H1 (cell line): ENCODE measurements around the gene POPDC2. TPM values are rescaled to one million over a fixed set of nuclear protein-coding genes. Genes with fewer than 3 reads are reported as not detected.

Experiments
- CTCF ChIA-PET: fragments of 300-600 bp; sonication (Branson Sonifier 250); formaldehyde crosslinking; loops from one replicate; lab custom pipeline; 2021; ENCODE audit not compliant: partially characterized antibody; lab: Charles Lee
- POLR2A ChIA-PET: fragments of 300-600 bp; sonication (Branson Sonifier 250); formaldehyde crosslinking; loops from one replicate; lab custom pipeline; 2021; ENCODE audit warnings: inconsistent platforms; ENCODE audit not compliant: partially characterized antibody; lab: Charles Lee
- DNase-seq, 2 experiments: peaks; one replicate each; pipeline versions ENCODE4 v3.0.0 to v3.0.0-alpha.2; 2010 to 2022; ENCODE audit warnings: low spot score in 2 of 2, low read depth in 1 of 2, mixed read lengths in 1 of 2
- FAIRE-seq: peaks from 2 replicates; lab custom pipeline; 2011; peaks lifted over from hg19 to GRCh38; lab: Jason Lieb, UNC
- H2AFZ ChIP-seq: 2 replicates; pipeline ENCODE4 v1.8.1; 2012; ENCODE audit warnings: low read length, inconsistent platforms
- H2AK5ac ChIP-seq: 2 replicates; pipeline ENCODE4 v1.6.1; 2013; ENCODE audit warnings: low read depth, low read length
- H2BK120ac ChIP-seq: replicated peaks from 2 replicates; pipeline ENCODE3; 2013; ENCODE audit warnings: low read depth, low read length, inconsistent platforms
- H2BK12ac ChIP-seq: 2 replicates; pipeline ENCODE4 v1.6.1; 2013; ENCODE audit warnings: low read depth, low read length
- H2BK15ac ChIP-seq: 2 replicates; pipeline ENCODE4 v1.6.1; 2013; ENCODE audit warnings: low read length
- H2BK20ac ChIP-seq: 2 replicates; pipeline ENCODE4 v1.6.1; 2013; ENCODE audit warnings: low read length
- H2BK5ac ChIP-seq: 2 replicates; pipeline ENCODE4 v1.6.1; 2013; ENCODE audit warnings: low read depth, low read length
- H3K14ac ChIP-seq: 2 replicates; pipeline ENCODE4 v1.6.1; 2013; ENCODE audit warnings: inconsistent platforms; ENCODE audit not compliant: insufficient read length
- H3K18ac ChIP-seq: 2 replicates; pipeline ENCODE4 v1.6.1; 2013; ENCODE audit warnings: low read length; ENCODE audit errors: extremely low read depth
- H3K23ac ChIP-seq: 2 replicates; pipeline ENCODE4 v1.6.1; 2013; ENCODE audit warnings: inconsistent platforms; ENCODE audit not compliant: insufficient read length
- H3K23me2 ChIP-seq: 2 replicates; pipeline ENCODE4 v1.6.1; 2013; ENCODE audit warnings: low read depth, low read length
- H3K27ac ChIP-seq: 2 replicates; pipeline ENCODE4 v1.6.1; 2011; ENCODE audit warnings: low read depth, low read length, inconsistent platforms
- H3K27me3 ChIP-seq, 4 experiments: replicated peaks in 1 of 4; 1 replicate in 1 of 4; 2 replicates in 3 of 4; pipeline versions ENCODE4 v1.6.1 to v1.8.1; 2011 to 2013; ENCODE audit warnings: low read length in 3 of 4, mild to moderate bottlenecking in 3 of 4, inconsistent platforms in 2 of 4, mixed read lengths in 2 of 4, moderate library complexity in 1 of 4; ENCODE audit not compliant: control insufficient read depth in 3 of 4, insufficient read depth in 3 of 4; ENCODE audit errors: extremely low read depth in 1 of 4
- H3K36me3 ChIP-seq, 4 experiments: 2 replicates each; pipeline versions ENCODE4 v1.6.1 to v1.8.1; 2011 to 2013; ENCODE audit warnings: mild to moderate bottlenecking in 4 of 4, low read length in 3 of 4, moderate library complexity in 2 of 4, control low read depth in 1 of 4, inconsistent platforms in 1 of 4; ENCODE audit not compliant: insufficient read depth in 4 of 4, control insufficient read depth in 2 of 4
- H3K4ac ChIP-seq: replicated peaks from 2 replicates; pipeline ENCODE3; 2013; ENCODE audit warnings: low read length, low read depth, mixed read lengths, inconsistent platforms; ENCODE audit not compliant: insufficient read length
- H3K4me1 ChIP-seq, 4 experiments: replicated peaks in 1 of 4; 1 replicate in 1 of 4; 2 replicates in 3 of 4; pipeline versions ENCODE4 v1.6.1 to v1.8.1; 2011 to 2013; ENCODE audit warnings: low read length in 3 of 4, inconsistent platforms in 2 of 4, mixed read lengths in 1 of 4; ENCODE audit not compliant: insufficient read depth in 4 of 4, control insufficient read depth in 3 of 4
- H3K4me2 ChIP-seq, 2 experiments: 2 replicates each; pipeline versions ENCODE4 v1.6.1 to v1.8.1; 2011 to 2013; ENCODE audit warnings: low read depth in 2 of 2, low read length in 2 of 2, control low read depth in 1 of 2, inconsistent platforms in 1 of 2, mild to moderate bottlenecking in 1 of 2; ENCODE audit not compliant: insufficient read depth in 1 of 2
- H3K4me3 ChIP-seq, 4 experiments: fragments of 200-600, 300-600 bp in 1 of 4; sonication (generic), shearing (Covaris generic), sonication (Bioruptor Twin) in 1 of 4; 2 replicates each; pipeline versions ENCODE4 v1.5.1 to v1.8.1; 2011 to 2016; ENCODE audit warnings: low read length in 4 of 4, low read depth in 3 of 4, control low read depth in 2 of 4, inconsistent platforms in 2 of 4, mild to moderate bottlenecking in 2 of 4, mixed read lengths in 1 of 4, moderate library complexity in 1 of 4; ENCODE audit not compliant: insufficient read depth in 2 of 4; ENCODE audit errors: extremely low read depth in 1 of 4
- H3K56ac ChIP-seq: replicated peaks from 2 replicates; pipeline ENCODE3; 2013; ENCODE audit warnings: low read depth, mild to moderate bottlenecking, mixed read lengths, low read length, inconsistent platforms; ENCODE audit not compliant: insufficient read length
- H3K79me1 ChIP-seq: 2 replicates; pipeline ENCODE4 v1.6.1; 2013; ENCODE audit warnings: low read depth, low read length, control low read depth
- H3K79me2 ChIP-seq, 2 experiments: 2 replicates each; pipeline versions ENCODE4 v1.6.1 to v1.8.1; 2012 to 2013; ENCODE audit warnings: low read length in 2 of 2, mild to moderate bottlenecking in 2 of 2, inconsistent platforms in 1 of 2; ENCODE audit not compliant: insufficient read depth in 2 of 2, control insufficient read depth in 1 of 2
- H3K9ac ChIP-seq, 4 experiments: replicated peaks in 1 of 4; 1 replicate in 1 of 4; 2 replicates in 3 of 4; pipeline versions ENCODE4 v1.6.1 to v1.8.1; 2011 to 2013; ENCODE audit warnings: low read depth in 3 of 4, low read length in 3 of 4, control low read depth in 2 of 4, mild to moderate bottlenecking in 2 of 4, moderate library complexity in 2 of 4, inconsistent platforms in 1 of 4; ENCODE audit errors: extremely low read depth in 1 of 4
- H3K9me3 ChIP-seq, 2 experiments: 2 replicates each; pipeline versions ENCODE4 v1.6.1 to v1.8.1; 2012 to 2013; ENCODE audit warnings: mild to moderate bottlenecking in 2 of 2, moderate library complexity in 2 of 2, control low read depth in 1 of 2, inconsistent platforms in 1 of 2, low read depth in 1 of 2, low read length in 1 of 2, mixed read lengths in 1 of 2; ENCODE audit not compliant: insufficient read depth in 2 of 2
- H4K20me1 ChIP-seq, 2 experiments: replicated peaks in 1 of 2; 2 replicates each; pipeline versions ENCODE3 to v1.8.1; 2011 to 2013; ENCODE audit warnings: inconsistent platforms in 2 of 2, low read length in 2 of 2, mild to moderate bottlenecking in 1 of 2; ENCODE audit not compliant: insufficient read depth in 2 of 2, control insufficient read depth in 1 of 2
- H4K5ac ChIP-seq: 2 replicates; pipeline ENCODE4 v1.6.1; 2013; ENCODE audit warnings: low read length, low read depth, mixed read lengths, inconsistent platforms; ENCODE audit not compliant: insufficient read length
- H4K8ac ChIP-seq: 2 replicates; pipeline ENCODE4 v1.8.0; 2013; ENCODE audit warnings: mild to moderate bottlenecking, moderate library complexity, low read length, inconsistent platforms; ENCODE audit not compliant: insufficient read depth; ENCODE audit errors: extremely low read depth
- H4K91ac ChIP-seq: replicated peaks from 2 replicates; pipeline ENCODE3; 2013; ENCODE audit warnings: low read length, mixed read lengths, inconsistent platforms; ENCODE audit not compliant: insufficient read length
- CBX8 ChIP-seq: fragments of 300-800, 300-1000 bp; sonication (generic); IDR thresholded peaks from 2 replicates; pipeline ENCODE4 v1.7.1; 2016; ENCODE audit warnings: low read depth, low read length, borderline replicate concordance
- CHD1 ChIP-seq: IDR thresholded peaks from 2 replicates; pipeline ENCODE4 v1.6.1; 2012; ENCODE audit warnings: low read depth, low read length, improper control_type of control experiment
- CREB1 ChIP-seq: IDR thresholded peaks from 2 replicates; pipeline ENCODE4 v1.6.1; 2012; ENCODE audit warnings: inconsistent platforms
- KDM1A ChIP-seq: fragments of 200-600, 300-600 bp; sonication (generic); IDR thresholded peaks from 2 replicates; pipeline ENCODE4 v1.7.1; 2016; ENCODE audit warnings: mild to moderate bottlenecking, low read length, borderline replicate concordance
- SIN3A ChIP-seq, 2 experiments: IDR thresholded peaks in 1 of 2; conservative IDR thresholded peaks in 1 of 2; 2 replicates each; pipeline ENCODE4 v1.6.1; 2011 to 2012; ENCODE audit warnings: low read length in 2 of 2, improper control_type of control experiment in 1 of 2, low read depth in 1 of 2, mild to moderate bottlenecking in 1 of 2
- TCF12 ChIP-seq: IDR thresholded peaks from 2 replicates; pipeline ENCODE4 v1.6.1; 2011; ENCODE audit warnings: low read depth, mild to moderate bottlenecking, low read length
- YY1 ChIP-seq: IDR thresholded peaks from 2 replicates; pipeline ENCODE4 v1.6.1; 2011; ENCODE audit warnings: low read depth, mild to moderate bottlenecking, low read length
- WGBS, 2 experiments: shearing (Covaris generic) in 1 of 2; methylation state at CpG; one replicate each; pipeline versions ENCODE4 v1.1.6 to v1.1.7; 2013 to 2015; ENCODE audit warnings: low lambda C conversion rate in 2 of 2, mixed read lengths in 2 of 2, inconsistent platforms in 1 of 2, low coverage in 1 of 2, missing lambda C conversion rate in 1 of 2; ENCODE audit not compliant: insufficient replicate concordance in 2 of 2, insufficient coverage in 1 of 2, insufficient read length in 1 of 2; ENCODE audit errors: extremely low coverage in 1 of 2, missing lambda C conversion rate in 1 of 2; 5-methylcytosine and 5-hydroxymethylcytosine counted together
- polyA plus RNA-seq, 7 experiments: library from polyadenylated mRNA; depleted of rRNA in 3 of 7; stranded (reverse) in 5 of 7; unstranded in 2 of 7; fragments of >200 nt in 5 of 7; fragments of 200-250 nt in 2 of 7; gene quantifications; 1 replicate in 5 of 7; 2 replicates in 1 of 7; 4 replicates in 1 of 7; pipeline versions ENCODE4 v1.2.1 to v1.2.3, GENCODE V29; 2011 to 2013; ENCODE audit warnings: missing spikeins in 2 of 7, mixed read lengths in 2 of 7
- total RNA-seq: library from RNA; stranded (reverse); fragmentation: NEBNext Ultra II Directional; extraction: Animal tissue kit (Norgen Biotek cat#: 25700); gene quantifications from 2 replicates; pipeline ENCODE4 v1.2.1, GENCODE V29; 2021
- TF ChIP-seq, protein P1 (sequence below): IDR thresholded peaks from 2 replicates; pipeline ENCODE4 v1.6.1; 2011; ENCODE audit warnings: low read length, improper control_type of control experiment

Gene POPDC2
- total and polyA plus RNA-seq, 2 of the 8 experiments (the other 6 are each of a cell fraction or from before 2014, with no cell fraction given): 0.65 to 1.1 TPM

- H4K8ac ChIP-seq: no peak overlapping the region
- 92% methylated on average over 6 of the region's 6 CpGs; no CpG with 5 or more reads in 1 of the 2 experiments for WGBS, 2 experiments
- no peaks in the 10 kb centered on the region for H4K20me1 ChIP-seq
- H3K79me1 ChIP-seq: no peaks in the 10 kb centered on the region
- DNase-seq (no peak), FAIRE-seq (no peak)
- H3K23me2 ChIP-seq: no peaks in the 10 kb centered on the region; the same call in 1 of the 2 replicates
- H3K4ac ChIP-seq: no peak overlapping the region
- H3K36me3 ChIP-seq: no peaks in the 10 kb centered on the region
- H2BK20ac ChIP-seq: no peak overlapping the region
- H3K4me1 ChIP-seq: no peaks in the 10 kb centered on the region; a peak in 1 of 7 replicates
- no peaks in the 10 kb centered on the region for H3K27me3 ChIP-seq
- H2AFZ ChIP-seq: no peak overlapping the region
- no peak overlapping the region for H3K27ac ChIP-seq
- ChIA-PET POLR2A (interaction anchor here (1.4 kb wide), 1 partner anchor 9 kb away, joined by 3 read pairs; no protein-coding TSS in a partner anchor), CTCF (interaction anchor here (0.9 to 2.1 kb wide), 3 partner anchors 8 to 66 kb away, joined by 4 to 9 read pairs (median 4); no protein-coding TSS in a partner anchor)
- no peak overlapping the region for H3K14ac ChIP-seq
- H2AK5ac ChIP-seq: no peak overlapping the region
- no peak overlapping the region for H4K5ac ChIP-seq
- no peaks in the 10 kb centered on the region for H3K9me3 ChIP-seq
- H3K18ac ChIP-seq: no peak overlapping the region
- no peak overlapping the region for H2BK5ac ChIP-seq
- H4K91ac ChIP-seq: no peak overlapping the region
- no peak overlapping the region for H3K23ac ChIP-seq
- no peak overlapping the region for H2BK120ac ChIP-seq
- H3K9ac ChIP-seq: no peak overlapping the region
- no peak overlapping the region for H3K56ac ChIP-seq
- no peak overlapping the region for H3K4me3 ChIP-seq
- H2BK12ac ChIP-seq: no peak overlapping the region
- H3K79me2 ChIP-seq: no peaks in the 10 kb centered on the region
- no peak overlapping the region for H3K4me2 ChIP-seq
- no peak overlapping the region for H2BK15ac ChIP-seq
- TF ChIP-seq KDM1A (no peak), CBX8 (no peak), SIN3A (conservative IDR thresholded peaks at IDR 0.05 in 1 of 2, IDR thresholded peaks at IDR 0.05 in 1 of 2; ENCODE audit: low read depth in 1 of 2, low read length in 2 of 2) (no peak), CREB1 (no peak), CHD1 (no peak), YY1 (no peak), TCF12 (no peak)
- TF ChIP-seq, protein P1, sequence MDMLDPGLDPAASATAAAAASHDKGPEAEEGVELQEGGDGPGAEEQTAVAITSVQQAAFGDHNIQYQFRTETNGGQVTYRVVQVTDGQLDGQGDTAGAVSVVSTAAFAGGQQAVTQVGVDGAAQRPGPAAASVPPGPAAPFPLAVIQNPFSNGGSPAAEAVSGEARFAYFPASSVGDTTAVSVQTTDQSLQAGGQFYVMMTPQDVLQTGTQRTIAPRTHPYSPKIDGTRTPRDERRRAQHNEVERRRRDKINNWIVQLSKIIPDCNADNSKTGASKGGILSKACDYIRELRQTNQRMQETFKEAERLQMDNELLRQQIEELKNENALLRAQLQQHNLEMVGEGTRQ: no peak
Observed at GRCh38 chr3:119608405-119609000, 51.9 kb downstream of the POPDC2 start.
